Fibroblast of gingiva (primary cell): ENCODE results near the gene SRSF7.

Source experiments
- DNase-seq: peaks from one replicate; pipeline ENCODE4 v3.0.0-alpha.2; 2011; ENCODE audit warnings: low read depth

The SRSF7 gene

DNA sequence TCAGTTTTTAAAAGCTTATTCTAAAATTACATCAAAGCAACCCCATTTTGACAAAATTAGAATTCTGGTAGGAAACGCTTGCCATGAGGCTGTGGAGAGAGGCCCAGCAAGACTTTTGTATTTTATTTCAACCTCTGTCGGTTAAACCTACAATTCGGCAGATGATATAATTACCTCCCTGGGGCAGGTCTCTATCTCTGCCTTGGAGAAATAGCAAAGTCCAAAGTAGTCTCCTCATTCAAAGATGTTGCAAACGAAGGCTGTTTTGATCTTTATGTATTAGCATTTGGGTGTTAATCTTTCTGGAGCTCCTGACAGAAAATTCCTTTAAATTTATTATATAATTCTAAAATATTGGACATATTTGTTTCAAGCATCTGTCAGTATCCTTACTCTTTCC, 49.6 kb downstream of the SRSF7 start:
- no peak for DNase-seq

DNA sequence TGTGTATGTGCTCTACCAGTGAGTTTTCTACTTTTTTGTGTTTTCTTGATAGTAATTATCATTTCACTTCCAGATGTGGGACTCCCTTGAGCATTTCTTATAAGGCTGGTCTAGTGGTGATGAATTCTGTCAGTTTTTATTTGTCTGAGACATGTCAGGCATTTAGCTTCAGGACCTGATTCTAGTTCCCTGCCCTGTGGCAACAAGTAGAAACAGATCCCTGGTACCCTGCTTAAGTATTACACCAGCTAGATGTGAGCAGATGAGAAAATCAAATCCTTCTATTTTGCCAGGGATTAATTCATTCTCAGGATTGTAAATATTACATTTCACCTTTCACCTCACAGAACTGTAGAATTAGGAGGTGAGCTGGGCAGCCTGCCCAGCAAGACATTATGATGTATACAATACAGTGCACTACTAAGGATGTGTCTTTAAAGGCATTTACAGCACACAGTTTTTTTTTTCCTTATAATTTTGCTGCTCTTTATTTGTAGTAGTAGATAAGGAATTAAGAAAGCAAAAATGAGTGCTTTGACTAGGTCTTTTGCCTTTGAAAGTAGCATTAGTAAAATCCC, 50.2 kb downstream of the SRSF7 start:
- DNase-seq, result no peak

DNA sequence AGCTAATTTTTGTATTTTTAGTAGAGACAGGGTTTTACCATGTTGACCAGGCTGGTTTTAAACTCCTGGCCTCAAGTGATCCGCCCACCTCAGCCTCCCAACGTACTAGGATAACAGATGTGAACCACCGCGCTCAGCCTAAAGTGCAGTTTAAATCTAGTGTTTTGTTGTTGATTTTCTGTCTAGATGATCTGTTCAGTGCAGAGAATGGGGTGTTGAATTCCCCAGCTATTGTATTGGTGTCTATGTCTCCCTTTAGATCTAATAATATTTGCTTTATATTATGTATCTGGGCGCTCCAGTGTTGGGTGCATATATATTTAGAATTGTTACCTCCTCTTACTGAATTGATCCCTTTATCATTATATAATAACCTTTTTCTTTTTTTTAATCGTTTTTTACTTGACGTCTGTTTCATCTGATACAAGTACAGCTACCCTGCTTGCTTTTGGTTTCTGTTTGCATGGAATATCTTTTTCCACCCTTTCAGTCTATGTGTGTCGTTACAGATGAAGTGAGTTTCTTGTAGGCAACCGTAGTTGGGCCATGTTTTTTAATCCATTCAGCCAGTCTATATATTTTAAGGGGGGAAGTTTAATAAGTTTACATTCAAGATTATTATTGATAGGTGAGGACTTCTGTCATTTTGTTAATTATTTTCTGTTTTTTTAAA, 50.9 kb downstream of the SRSF7 start:
- no peak for DNase-seq

- no peak for DNase-seq
Measured at GRCh38 chr2:38698467-38699003, 52.6 kb downstream of the SRSF7 start.

GRCh38 chr2:38697116-38697840, 53.9 kb downstream of the SRSF7 start:
- DNase-seq, result no peak
